Germinal center (tissue), 1 donor: ENCODE measurements around the gene CTSD.
A peak's percentile ranks its signal among the peaks of the same experiment; 100 is the strongest.

Experiments used
- DNase-seq: peaks from one replicate; pipeline ENCODE4 v3.0.0; 2012; ENCODE audit warnings: mixed read lengths, low spot score

CTSD gene

DNA sequence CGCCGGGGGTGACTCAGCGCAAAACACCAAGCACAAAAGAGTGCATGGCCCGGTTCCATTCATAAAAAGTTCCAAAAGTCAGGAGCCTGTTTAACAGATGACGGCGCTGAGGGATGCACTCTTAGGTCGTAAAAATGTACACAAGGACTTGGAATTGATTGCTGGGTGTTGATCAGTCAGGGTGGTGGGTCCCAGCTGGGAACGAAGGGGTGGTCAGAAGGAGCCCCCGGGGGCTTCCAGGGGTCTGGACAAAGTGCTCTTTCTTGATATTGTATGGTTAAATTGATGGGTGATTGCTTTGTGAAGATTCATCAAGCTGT lies 34.1 kb downstream of the CTSD start:
- DNase-seq, result no peak

DNA sequence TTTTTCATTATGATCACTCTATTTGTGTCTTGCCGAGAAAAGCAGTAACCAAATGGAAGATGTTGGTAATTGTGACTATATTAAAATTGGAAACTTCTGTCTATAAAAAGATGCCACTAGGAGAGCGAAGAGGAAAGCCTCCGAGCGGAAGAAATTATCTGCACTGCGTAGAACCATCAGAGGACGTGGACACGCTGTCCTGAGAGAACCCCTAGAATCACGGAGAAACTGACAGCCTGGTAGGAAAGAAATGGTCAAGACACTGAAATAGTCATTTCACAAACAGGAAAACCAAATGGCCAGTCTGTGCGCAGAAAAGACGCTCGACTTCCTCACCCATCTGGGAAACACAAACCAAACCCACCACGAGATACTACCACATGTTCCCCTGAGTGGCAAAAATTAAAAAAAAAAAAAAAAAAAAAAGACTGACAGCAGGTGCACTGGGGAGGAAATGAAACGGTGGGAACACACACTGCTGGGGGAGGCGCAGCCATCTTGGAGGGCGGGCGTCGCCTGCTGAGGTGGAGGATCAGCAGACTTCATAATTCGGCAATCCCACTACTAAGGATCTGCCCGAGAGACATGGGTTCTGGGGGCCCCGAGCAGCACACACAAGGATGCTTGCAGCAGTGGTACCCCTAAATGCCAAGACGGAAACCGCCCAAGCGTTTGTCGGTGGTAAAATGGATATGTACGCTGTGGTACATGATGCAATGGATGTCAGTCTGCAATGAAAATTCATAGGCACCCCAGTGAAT lies 34.6 kb downstream of the CTSD start:
- peak; percentile 35 for DNase-seq

DNA sequence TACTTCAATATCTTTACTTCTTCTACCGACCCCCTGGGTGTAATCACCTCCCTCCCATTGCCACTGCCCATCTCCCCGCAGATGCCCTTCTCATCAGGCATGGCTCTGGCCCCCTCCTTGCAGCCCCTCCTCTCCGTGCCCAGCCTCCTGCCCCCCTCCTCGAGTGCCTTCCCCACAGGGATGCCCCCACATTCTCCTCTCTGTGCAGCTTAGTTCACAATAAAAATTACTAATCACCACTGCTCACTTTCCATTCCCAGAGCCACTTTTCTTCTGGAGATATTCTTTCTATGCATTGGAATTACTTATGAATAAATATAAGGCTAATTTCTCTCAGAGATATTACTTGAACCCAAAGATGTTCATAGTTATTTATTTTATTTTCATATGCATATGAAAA lies 35.4 kb downstream of the CTSD start:
- no peak for DNase-seq

DNA sequence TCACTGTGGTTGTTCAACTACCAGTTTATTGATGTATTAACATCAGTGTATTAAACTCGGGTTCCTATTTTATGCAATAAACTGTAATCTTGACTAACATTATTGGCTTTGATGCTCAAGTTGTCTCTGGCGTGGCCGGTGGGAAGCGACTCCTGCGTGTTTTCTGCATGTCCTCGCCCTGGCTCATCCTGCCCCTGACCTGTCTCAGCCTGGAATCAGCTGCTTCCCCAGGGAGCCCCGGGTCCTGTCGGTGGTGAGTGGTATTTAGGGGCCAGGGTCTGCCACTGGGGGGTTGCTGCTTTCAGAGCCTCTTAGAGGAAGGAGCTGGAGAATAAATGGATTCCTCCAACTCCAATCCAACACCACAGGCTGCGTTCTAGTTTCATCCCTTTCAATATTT lies 35.9 kb downstream of the CTSD start:
- DNase-seq, result no peak

DNA sequence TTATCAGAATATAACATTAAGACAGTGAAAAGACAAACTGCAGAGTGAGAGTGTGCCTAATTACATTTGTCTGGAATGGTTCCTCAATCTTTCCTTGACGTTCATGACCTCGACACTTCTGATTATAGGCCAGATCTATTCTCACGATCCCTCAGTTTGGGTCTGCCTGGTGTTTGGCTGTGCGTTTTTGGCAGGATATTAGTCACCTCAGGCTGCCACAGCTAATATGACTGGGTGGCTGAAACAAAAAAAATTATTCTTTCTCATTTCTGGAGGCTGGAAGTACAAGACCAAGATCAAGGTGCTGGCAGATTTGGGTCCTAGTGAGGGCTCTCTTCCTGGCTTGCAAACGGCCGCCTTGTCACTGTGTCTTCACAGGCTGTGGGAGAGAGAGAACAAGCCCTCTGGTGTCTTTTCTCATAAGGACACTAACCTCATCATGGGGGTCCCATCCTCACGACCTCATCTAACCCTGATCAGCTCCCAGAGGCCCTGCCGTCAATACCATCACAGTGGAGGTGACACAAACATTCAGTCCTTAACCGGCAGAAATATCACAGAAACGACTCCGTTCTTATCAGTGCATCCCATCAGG lies 36.5 kb downstream of the CTSD start:
- no peak for DNase-seq

DNA sequence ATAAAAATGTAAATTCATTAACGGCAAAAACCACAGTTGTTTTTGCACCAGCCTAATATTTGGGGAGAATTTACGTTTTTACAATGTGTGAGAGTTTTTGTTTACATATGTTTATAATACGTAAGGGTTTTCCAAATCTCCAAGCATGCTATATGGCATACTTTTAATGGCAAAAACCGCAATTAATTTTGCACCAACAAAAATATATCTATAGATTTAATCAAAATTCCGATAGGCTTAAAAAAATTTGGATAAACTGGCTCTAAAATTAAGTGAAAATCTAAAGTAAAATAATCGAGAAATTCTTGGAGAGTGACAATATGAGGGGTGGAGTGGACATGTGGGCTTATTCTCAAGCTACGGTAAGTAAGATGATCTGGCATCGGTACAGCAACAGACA lies 43.9 kb downstream of the CTSD start:
- DNase-seq, result no peak

DNA sequence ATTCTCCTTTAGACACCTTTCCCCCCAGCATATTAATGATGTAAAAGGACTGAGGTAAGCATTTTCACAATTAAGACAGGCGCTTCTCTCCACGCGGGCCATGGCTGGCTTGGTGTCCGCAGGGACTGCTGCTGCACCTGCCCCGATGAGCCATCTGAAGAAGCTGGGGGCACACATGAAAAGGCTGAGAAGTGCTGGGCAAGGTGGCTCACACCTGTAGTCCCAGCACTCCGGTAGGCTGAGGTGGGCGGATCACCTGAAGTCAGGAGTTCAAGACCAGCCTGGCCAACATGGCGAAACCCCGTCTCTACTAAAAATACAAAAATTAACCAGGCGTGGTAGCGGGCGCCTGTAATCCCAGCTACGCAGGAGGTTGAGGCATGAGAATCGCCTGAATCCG lies 45.4 kb downstream of the CTSD start:
- DNase-seq, result no peak

DNA sequence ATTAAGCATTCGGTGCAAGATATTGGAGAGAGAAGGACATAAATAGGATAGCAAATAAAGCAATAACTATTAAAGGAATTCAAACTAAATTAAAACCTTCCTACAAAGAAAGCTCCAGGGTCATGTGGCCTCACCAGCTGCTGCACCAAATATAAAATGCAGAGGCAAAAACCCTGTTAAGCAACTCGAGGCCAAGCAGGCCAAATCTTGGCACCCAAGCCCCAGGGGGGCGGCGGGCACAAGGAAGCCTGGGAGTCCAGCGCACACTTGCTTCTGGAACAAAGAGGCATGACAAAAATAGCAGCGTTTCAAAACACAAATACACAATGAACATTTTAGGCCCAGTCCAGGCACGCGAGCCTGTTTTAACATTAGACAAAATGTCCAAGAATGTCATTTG lies 46.0 kb downstream of the CTSD start:
- no peak for DNase-seq

DNA sequence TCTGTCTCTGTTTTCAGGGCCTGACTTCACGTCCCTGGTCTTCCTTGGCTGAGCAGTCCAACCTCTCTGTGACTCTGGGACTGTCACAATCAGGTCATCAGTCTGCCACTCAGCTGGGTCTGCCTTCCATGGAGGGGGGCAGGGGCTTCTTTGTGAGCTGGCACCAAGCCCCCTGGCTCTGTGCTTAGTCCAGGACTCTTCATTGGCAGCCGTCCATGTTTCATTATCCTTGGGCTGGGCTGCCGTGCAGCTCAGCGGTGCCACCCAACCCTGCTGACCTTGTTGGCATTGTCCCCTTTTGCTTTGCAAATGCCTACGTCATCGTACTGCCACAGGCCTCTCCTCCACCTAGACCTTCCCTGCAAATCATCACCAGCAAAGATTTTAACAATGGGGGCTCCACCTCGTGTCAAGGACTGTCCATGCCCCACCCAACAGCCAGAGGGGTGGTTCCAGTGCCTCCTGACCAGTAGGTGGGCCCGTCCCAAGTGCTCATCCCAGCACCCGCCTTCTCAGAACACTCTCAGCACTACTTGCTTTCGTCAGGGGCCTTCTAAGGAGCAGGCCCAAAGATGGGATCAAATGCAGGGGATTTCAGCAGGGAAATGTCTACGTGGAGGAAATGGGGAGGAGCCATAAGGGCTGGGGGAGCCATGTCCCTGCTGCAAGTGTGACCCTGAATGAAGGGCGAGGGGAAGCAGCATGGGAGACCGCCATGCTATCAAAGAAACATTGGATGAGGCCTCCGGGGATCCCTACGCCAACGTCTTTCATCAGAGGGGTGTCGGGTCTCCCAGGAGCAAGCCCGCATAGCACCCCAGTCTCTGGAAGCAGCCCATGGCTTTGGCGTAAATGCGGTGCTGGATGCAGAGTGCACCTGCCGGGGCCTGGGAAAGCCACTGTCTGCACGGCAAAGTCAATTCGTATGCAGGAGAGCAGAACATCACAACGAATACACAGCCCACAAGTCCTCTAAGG lies 48.5 kb downstream of the CTSD start:
- no peak for DNase-seq

DNA sequence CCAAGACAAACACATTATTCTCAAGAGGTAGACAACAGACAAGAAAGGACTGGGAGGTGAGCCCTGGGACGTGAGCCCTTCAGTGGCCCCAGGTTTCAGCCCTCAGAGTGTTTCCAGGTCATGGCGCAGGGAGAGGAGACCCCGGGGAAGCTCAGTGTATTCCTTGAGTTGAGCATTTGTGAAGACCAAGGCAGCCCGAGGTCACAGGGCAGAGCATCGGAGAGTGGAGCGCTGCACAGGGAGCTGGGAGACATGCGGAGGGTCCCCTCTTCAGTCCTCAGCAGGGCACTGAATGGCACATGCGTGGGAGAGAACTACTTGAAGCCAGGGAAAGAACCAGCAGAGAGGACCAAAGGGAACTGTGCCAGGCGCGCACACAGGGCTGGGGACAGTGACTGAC lies 55.0 kb downstream of the CTSD start:
- DNase-seq, result no peak

DNA sequence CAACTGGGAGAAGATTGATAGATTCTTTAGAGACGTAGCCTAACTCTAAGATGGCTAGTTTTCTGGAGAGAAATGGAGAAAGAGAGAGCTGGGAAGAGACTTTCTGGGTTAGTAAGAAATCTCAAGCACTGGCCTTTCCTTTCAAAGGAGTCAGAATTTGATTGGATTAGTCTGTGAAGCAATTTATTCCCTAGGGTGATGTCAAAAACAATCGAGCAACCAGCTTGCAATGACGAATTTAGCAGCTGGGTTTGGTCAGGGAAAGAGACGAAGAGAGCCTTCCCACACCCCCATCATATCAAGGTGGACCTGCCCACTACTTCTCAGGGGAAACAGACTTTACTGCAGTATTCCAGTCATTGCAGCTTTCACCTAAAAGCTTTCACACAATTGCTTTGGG lies 56.0 kb downstream of the CTSD start:
- no peak for DNase-seq

DNA sequence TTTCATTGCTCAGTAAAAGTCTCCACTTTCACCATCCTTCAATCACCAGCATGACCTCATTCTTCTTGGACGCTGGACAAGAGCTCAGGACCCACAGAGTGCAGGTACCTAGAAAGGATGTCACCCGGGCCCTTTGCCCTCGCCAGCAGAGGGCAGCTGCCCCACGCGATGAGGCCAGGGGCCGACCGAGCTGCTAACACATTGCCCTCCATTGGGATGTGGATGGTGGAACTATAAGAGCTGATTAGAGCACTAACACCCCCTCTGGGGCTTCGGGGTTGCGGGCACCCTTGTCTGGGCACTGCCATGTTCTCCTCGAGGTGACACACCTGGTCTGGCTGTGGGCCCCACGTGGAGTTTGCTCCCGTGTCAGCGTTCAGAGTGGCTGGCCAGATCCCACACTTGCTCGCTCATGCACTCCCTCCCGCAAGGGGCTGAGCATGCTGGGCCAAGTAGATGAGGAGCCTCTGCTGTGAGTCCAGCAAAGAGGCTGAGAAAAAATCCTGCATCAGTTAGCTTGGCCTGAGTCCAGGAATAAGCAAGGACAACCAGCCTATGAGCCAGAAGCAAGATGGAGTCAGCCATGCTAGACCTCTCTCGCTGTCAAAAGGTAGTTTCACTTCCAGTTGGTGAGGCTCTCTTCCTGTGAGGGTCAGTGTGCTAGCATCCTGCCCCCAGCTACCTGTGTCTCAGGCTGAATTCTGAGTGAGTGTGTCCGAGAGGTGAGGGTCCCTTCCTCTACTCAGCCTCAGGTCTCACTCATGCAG lies 56.9 kb downstream of the CTSD start:
- DNase-seq, result no peak

DNA sequence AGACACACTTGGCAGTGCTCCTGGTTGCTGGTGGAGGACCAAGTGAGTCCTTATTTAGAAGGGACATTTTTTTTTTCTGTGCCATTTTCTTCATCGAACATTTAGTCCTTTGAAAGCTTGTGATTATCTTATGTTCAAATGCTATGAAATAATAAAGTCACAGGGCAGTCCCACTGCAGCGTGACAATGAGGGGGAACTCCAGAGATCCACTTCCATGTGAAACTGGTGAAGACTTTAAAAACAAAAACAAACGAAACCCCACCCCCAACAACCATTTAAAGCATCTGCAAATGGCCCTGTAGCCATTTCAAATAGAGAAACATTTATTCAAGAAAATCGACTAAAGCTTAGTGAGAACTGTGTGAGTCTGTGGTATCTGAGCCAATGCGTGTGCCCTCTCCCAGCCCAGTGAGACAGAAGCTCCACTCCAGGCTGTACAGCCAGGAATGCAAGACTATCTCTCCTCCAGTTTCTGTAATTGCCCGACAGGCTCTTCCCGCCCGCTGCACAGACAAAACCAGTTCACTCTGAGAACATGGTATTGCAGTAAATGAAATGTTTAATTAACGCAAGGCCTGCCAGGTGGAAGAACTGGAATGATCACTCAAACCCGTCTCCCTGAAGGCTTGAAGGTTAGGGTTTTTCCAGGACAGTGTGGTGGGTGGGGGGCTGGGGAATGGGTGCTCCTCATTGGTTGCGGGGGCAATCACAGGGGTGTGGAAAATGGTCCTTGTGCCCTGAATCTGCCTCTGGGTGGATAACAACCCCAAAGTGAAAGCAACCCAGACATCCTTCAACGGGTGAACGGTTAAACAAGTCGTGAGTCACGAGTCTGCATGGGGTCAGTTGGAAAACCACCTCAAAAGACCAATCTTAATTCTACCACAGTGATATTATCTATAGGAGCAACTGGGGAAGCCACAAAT lies 58.3 kb downstream of the CTSD start:
- no peak for DNase-seq

DNA sequence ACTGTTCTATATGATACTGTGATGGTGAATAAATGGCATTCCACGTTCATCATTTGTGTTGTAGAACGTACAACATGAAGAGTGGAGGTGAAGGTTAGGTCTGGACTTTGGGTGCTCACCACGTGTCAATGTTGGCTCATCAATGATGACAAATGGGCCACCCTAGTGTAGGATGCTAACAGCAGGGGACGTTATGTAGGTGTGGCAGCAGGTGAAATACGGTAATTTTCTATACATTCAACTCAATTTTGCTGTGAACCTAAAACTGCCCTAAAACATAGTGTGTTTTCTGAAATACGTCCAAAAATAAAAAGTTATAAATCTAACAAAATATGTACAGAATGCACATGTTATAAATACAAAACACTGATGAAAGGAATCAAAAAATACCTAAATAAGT lies 60.6 kb downstream of the CTSD start:
- no peak for DNase-seq
